Measurements from ENCODE around the gene SPACA6. TPM values are rescaled to one million over a fixed set of nuclear protein-coding genes. Genes with fewer than 3 reads are reported as not detected.
A peak's percentile ranks its signal among the peaks of the same experiment; 100 is the strongest.

SPACA6 gene
- polyA plus RNA-seq, 3 donors, result 0.99 to 5.1 (median 2.4) TPM

GRCh38 chr19:51697169-51697776, 4.1 kb downstream of the SPACA6 start:
- 100% methylated on average over 3 of the region's 9 CpGs for WGBS (ENCODE audit: insufficient coverage)
- no peak for DNase-seq
- peaks cover 0 to 6% of the 10 kb centered on the region in 2 donors for H3K9me3 ChIP-seq (replicated peaks in 1 of 2; ENCODE audit: control insufficient read depth in 1 of 2, insufficient read depth in 1 of 2, low read length in 2 of 2)
- TF ChIP-seq, protein P1, sequence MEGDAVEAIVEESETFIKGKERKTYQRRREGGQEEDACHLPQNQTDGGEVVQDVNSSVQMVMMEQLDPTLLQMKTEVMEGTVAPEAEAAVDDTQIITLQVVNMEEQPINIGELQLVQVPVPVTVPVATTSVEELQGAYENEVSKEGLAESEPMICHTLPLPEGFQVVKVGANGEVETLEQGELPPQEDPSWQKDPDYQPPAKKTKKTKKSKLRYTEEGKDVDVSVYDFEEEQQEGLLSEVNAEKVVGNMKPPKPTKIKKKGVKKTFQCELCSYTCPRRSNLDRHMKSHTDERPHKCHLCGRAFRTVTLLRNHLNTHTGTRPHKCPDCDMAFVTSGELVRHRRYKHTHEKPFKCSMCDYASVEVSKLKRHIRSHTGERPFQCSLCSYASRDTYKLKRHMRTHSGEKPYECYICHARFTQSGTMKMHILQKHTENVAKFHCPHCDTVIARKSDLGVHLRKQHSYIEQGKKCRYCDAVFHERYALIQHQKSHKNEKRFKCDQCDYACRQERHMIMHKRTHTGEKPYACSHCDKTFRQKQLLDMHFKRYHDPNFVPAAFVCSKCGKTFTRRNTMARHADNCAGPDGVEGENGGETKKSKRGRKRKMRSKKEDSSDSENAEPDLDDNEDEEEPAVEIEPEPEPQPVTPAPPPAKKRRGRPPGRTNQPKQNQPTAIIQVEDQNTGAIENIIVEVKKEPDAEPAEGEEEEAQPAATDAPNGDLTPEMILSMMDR (IDR thresholded peaks at IDR 0.05), result no peak
- H3K4me2 ChIP-seq (replicated peaks; ENCODE audit: extremely low read depth, low read length, poor library complexity, severe bottlenecking), result no peak overlapping the region
- H3K27me3 ChIP-seq (ENCODE audit: control insufficient read depth in 2 of 2, insufficient read depth in 2 of 2, low read length in 2 of 2), result peaks cover 0 to 44% of the 10 kb centered on the region in 2 donors
- no peak overlapping the region for H3K9ac ChIP-seq (ENCODE audit: insufficient read depth, low read length, poor library complexity, severe bottlenecking)
- Mint-ChIP-seq H3K9me3 (peaks cover under 1 to 12% (median 4%) of the 10 kb centered on the region in 7 donors), H3K36me3 (peaks cover 4 to 9% of the 10 kb centered on the region in 2 donors), H3K27ac (no peak overlapping the region), H3K4me1 (peaks cover 2% of the 10 kb centered on the region), H3K4me3 (no peak overlapping the region), H3K27me3 (ENCODE audit: low read depth in 3 of 3) (peaks cover 44 to 69% (median 60%) of the 10 kb centered on the region in 3 donors)
- no peak overlapping the region for H2AFZ ChIP-seq (ENCODE audit: insufficient read depth, low read depth, low read length, poor library complexity, severe bottlenecking)
- H4K20me1 ChIP-seq (ENCODE audit: insufficient read depth, low read length), result no peaks in the 10 kb centered on the region
- intact Hi-C loops (cut with micrococcal nuclease), result no loop called here
- H3K4me1 ChIP-seq (ENCODE audit: control insufficient read depth in 1 of 2, insufficient read depth in 2 of 2, low read length in 2 of 2), result peaks cover 4 to 6% of the 10 kb centered on the region in 2 donors
- no peak overlapping the region for H3K4me3 ChIP-seq (replicated peaks in 1 of 3; ENCODE audit: low read depth in 2 of 3, low read length in 3 of 3)
- no peak overlapping the region for H3K27ac ChIP-seq (ENCODE audit: low read depth in 1 of 2, low read length in 2 of 2)
- H3K79me2 ChIP-seq (ENCODE audit: insufficient read depth, low read length), result no peaks in the 10 kb centered on the region
- no peaks in the 10 kb centered on the region for H3K36me3 ChIP-seq (replicated peaks in 1 of 2; ENCODE audit: control insufficient read depth in 1 of 2, insufficient read depth in 2 of 2, low read length in 2 of 2)

DNA sequence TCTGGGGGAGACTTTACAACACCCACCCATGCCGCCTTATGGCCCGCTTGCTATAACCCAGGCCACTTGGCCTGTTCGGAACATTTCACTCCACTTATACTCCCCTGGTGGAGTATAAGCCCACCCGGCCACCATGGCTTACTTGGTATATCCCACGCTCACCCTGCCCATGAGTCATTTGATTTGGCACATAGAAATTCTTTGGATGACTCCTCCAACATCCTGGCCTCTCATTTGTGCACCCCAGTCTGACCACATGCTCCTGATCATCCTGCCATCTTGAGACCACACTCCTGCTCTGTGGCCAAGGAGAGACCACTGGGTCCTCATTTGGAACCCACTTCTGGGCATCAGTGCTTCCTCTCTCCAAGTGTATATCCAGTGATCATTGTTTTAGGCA, 5.2 kb downstream of the SPACA6 start:
- WGBS (ENCODE audit: insufficient coverage), result 96% methylated on average over 5 of the region's 5 CpGs

More for the DNA sequence above, 5.2 kb downstream of the SPACA6 start:
- H3K4me3 ChIP-seq (replicated peaks in 1 of 3; ENCODE audit: low read depth in 2 of 3, low read length in 3 of 3), result no peak overlapping the region
- intact Hi-C loops (cut with micrococcal nuclease), result no loop called here
- no peaks in the 10 kb centered on the region for H4K20me1 ChIP-seq (ENCODE audit: insufficient read depth, low read length)
- no peak overlapping the region for H3K4me2 ChIP-seq (replicated peaks; ENCODE audit: extremely low read depth, low read length, poor library complexity, severe bottlenecking)
- peaks cover 8 to 47% of the 10 kb centered on the region in 2 donors for H3K27me3 ChIP-seq (ENCODE audit: control insufficient read depth in 2 of 2, insufficient read depth in 2 of 2, low read length in 2 of 2)
- H3K9ac ChIP-seq (ENCODE audit: insufficient read depth, low read length, poor library complexity, severe bottlenecking), result no peak overlapping the region
- peaks cover 49 to 73% (median 65%) of the 10 kb centered on the region in 3 donors for H3K27me3 Mint-ChIP-seq (ENCODE audit: low read depth in 3 of 3)
- H2AFZ ChIP-seq (ENCODE audit: insufficient read depth, low read depth, low read length, poor library complexity, severe bottlenecking), result no peak overlapping the region
- no peak for DNase-seq
- H3K4me3 Mint-ChIP-seq, result peak overlapping the region in 1 of 2 donors; percentile 32
- H3K79me2 ChIP-seq (ENCODE audit: insufficient read depth, low read length), result no peaks in the 10 kb centered on the region
- H3K4me1 Mint-ChIP-seq, result peaks cover 12% of the 10 kb centered on the region
- peaks cover 5 to 19% (median 12%) of the 10 kb centered on the region in 7 donors for H3K9me3 Mint-ChIP-seq
- H3K9me3 ChIP-seq (replicated peaks in 1 of 2; ENCODE audit: control insufficient read depth in 1 of 2, insufficient read depth in 1 of 2, low read length in 2 of 2), result peaks cover 0 to 6% of the 10 kb centered on the region in 2 donors
- no peaks in the 10 kb centered on the region for H3K36me3 ChIP-seq (replicated peaks in 1 of 2; ENCODE audit: control insufficient read depth in 1 of 2, insufficient read depth in 2 of 2, low read length in 2 of 2)
- peaks cover 7 to 15% of the 10 kb centered on the region in 2 donors for H3K36me3 Mint-ChIP-seq
- peaks cover 14 to 16% of the 10 kb centered on the region in 2 donors for H3K4me1 ChIP-seq (ENCODE audit: control insufficient read depth in 1 of 2, insufficient read depth in 2 of 2, low read length in 2 of 2)
- TF ChIP-seq, protein P1 (IDR thresholded peaks at IDR 0.05), result no peak
- no peak overlapping the region for H3K27ac Mint-ChIP-seq
- H3K27ac ChIP-seq (ENCODE audit: low read depth in 1 of 2, low read length in 2 of 2), result no peak overlapping the region
